ENCODE results near the gene APOA4.

APOA4 gene

DNA sequence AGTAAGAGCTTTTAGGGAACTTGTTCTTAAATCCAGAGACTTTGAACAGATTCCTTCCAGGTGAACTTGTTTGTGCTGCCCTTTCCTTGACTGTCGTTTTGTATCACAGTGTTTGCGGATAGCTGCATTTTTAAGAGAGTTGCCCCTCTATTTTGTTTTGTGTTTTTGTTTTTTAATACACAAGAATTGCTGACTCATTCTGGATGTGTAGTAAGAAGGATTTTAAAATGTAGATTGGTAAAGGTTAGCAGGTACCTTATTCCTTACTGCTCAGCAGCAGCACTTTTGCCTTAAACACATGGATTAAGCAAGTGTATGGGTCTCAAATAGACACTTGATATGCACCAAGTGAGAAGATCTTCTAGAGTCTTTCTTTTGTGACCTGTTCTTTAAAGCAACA lies 22.5 kb downstream of the APOA4 start:
- DNase-seq (ENCODE audit: low spot score), result no peak

DNA sequence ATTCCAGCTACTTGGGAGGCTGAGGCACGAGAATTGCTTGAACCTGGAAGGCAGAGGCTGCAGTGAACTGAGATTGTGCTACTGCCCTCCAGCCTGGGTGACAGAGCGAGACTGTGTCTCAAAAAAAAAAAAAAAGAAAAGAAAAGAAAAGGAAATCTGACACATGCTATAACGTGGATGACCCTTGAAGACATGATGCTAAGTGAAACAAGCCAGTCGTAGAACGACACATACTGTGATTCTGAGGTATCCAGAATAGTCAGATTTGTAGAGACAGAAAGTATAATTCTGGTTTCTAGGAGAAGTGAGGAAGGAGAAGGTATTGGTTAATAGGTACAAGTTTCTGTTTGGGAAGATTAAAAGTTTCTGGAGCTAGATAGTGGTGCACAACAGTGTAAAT lies 24.7 kb downstream of the APOA4 start:
- DNase-seq (ENCODE audit: low spot score), result no peak

DNA sequence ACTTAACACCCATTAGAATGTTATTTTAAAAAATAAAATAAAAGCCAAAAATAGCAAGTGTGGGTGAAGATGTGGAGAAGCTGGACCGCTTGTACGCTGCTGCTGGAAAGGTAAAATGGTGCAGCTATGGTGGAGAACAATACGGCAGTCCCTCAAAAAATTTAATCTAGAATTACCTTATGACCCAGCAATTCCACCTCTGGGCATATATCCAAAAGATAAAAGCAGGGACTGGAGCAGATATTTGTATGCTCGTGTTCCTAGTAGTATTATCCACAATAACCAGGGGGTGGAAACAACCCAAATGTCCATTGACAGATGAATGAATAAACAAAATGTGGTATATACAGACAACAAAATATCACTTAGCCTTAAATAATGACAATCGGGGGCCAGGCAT lies 25.3 kb downstream of the APOA4 start:
- DNase-seq (ENCODE audit: low spot score), result no peak

DNA sequence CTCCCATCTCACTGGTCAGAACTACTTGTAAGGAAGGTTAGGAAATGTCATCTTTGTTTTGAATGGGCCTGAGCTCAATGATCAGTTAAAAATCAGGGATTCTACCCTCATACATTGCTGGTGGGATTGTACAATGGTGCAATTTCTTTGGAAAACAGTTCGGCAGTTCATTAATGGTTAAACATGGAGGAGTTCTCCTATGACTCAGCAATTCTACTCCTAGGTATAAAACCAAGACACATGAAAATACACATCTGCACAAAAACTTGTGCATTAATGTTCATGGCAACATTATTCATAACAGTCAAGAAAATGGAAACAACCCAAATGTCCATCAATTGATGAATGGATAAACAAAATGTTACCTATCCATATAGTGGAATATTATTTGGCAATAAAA lies 26.6 kb downstream of the APOA4 start:
- no peak for DNase-seq (ENCODE audit: low spot score)

DNA sequence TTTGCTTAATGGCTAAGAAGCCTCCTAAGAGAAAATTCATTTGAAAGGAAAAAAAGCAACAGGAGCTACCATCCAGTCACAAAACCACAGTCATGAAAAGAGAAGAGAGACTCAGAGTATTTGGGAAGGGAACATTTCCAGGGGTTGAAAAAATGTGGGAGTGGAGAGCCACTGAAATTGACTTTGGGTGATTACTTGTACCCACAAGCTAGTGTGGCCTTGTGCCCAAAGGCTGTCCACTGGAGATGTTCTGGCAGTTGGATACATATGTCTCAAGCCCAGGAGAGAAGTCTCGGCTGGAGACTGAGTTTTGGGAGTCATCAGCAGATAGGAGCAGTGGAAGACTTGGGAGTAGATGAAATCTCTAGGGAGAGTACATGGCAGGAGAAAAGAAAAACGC lies 28.3 kb downstream of the APOA4 start:
- no peak for DNase-seq (ENCODE audit: low spot score)

DNA sequence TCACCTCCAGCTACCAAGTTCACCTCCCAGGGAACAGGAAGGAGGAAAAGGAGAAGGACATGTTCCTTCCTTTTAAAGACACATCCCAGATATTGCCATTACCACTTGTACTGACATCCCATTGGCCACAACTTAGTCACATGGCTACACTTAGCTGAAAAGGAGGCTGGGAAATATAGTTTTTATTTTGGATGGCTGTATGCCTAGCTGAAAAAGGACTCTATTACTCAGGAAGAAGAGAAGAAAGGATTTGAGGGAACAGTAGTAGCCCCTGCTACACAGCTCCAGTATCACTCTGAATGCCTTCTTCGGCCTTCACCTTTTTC lies 29.4 kb downstream of the APOA4 start:
- no peak for DNase-seq (ENCODE audit: low spot score)

DNA sequence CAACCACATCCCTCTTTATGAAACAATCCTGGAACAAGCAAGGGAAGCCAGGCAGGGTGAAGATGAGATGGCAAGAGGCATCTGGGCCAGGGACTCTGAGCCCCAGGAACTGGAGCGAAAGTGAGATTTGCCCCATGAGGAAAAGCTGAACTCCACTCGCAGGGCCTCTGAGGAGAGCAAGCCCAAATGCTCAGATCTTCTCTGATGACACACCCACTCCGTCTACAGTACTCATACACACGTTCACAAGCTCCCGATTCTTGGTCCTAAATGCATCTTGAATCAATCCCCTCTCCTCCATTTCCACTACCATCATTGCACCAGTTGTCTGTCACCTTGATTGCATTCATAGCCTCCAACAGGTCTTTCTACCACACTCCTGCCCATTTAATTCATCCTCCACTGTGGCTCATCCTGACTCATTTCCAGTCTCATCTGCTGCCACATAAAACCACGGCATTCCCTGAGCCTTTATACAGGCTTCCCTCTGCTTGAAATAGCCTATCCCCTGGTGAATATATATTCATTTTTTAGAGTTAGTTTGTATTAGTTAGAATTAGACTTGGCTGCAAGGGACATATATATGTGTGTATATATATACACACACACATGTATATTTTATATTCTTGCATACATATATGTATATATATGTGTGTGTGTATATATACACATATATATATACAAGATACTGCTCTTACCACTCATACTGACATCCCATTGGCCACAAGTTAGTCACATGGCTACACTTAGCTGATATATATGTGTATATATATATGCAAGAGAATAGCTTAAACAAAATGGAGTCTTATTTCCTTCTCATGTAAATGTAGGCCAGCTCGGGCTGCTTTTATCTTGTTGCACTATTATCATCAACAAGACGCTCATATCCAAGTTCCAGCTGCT lies 30.0 kb downstream of the APOA4 start:
- DNase-seq (ENCODE audit: low spot score), result no peak

DNA sequence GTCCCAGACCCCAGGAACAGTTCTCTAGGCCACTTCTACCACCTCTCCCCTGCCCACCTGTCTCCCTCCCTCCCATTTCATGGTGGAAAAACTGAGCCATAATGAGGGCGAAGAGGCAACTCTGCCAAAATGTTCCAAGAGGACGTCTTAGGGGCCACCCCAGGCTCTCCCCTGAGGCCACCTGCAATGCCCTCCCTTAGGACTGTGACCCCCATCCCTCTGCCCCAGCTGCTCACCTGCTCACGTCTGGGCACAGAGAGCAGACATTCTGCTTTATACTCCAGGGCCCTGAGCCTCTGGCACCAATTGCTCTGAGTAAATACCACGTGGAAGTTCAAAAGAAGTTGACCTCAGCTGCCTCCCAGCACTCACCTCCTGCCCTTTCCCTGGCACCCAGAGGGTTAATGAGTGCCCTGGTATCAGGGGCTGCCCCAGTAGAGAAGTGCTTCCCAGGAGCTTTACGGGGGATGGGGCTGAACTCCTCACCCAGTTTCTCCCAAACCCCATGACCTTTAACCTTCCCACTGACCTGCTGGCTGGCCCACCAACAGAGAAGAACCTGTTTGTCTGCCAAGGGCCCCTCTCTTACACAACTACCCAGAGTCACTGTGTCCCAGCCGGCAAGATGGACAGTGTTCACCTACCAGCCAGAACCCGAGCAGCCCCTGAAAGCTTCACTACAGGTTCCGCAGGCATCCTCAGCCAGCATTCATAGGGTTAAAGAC lies 30.8 kb downstream of the APOA4 start:
- no peak for DNase-seq (ENCODE audit: low spot score)

DNA sequence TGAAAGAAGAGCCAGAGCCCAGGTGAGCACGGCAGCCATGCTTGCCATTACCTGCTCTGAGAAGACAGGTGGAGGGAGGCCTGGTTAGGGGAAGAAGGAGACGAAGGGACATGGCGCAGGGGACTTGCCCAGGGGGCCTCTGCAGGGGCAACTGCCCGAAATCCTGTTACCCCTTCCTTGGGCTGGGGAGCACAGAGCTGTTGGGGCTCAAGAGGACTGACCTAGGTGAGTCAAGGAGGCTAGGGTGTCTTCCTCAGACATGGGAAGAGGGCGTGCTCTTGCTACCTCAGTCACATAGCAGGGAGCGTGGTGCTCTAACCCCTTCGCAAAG lies 31.3 kb downstream of the APOA4 start, which contains the start of gene APOA5:
Gene APOA5, minus strand, starts transcription at position 67 of the 331 bp plus-strand sequence. Its CDS starts 19 bp downstream, at position 48.
- DNase-seq (ENCODE audit: low spot score), result no peak

DNA sequence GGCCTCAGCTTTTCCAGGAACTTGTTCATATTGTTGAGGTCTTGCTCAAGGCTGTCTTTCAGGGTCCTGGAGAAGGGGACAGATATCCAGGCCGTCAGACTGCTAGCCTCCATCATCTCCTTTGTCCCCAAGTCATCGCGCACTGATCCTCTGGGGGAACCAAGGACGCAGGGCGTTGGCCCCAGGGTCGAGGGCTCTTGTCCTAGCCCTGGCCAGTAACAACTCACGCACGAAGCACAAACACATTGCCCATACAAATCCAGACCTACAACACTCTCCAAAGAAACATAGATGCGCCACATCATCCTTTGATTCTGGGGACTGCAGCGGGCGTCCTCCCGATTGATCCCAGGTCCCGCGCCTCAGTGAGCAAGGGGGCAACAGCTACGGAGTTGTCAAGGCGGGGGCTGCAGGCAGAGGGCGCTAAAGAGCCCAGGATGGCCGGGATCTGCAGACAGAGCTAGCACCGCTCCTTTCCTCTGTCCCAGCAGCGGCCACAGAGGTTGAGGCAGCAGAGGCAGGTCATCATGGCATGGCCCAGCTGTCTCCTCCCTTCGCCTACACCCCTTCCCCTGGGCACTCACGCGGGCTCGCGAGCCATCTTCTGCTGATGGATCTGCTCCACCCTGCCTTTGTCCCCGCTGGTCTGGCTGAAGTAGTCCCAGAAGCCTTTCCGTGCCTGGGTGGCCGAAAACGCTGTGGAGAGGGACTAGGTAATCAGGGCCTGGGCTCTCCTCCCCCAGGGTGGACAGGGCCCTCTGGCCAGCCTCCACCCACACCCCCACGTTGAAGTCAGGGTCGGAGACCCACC lies 31.9 kb downstream of the APOA4 start:
- DNase-seq (ENCODE audit: low spot score), result peak; percentile 87

DNA sequence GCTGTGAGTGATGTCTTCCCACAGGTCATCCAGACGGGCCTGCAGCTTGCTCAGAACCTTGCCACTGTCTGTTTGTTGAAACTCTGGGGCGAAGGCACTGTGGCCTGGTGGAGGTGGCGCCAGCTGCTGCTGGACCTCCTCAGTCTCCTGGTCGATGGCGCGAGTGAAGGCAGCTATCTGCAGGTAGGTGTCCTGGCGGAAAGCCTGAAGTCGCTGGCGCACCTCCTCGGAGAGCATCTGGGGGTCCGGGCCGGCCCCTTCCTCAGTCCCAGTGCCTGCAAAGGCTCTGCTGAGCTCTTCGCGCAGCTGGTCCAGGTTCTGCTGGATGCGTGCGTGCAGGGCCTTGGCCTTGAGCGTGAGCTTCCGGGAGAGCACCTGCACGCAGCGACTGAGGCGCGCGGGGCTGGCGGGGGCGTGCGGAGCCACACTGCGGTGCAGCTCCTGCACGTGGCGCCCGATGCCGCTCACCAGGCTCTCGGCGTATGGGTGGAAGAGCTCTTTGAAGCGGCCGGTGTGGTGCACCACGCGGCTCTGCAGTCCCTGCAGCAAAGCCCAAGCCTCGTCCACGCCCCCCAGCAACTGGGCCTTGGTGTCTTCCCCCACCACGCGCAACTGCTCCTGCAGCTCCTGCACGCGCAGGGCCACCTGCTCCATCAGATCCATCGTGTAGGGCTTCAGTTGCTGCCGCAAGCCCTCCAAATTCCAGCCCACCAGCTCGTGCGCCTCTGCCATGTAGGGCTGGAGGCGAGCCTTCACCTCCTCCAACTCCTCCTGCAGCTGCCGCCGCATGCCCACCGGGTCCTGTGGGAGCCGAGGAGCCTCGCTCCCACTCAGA lies 32.7 kb downstream of the APOA4 start:
- no peak for DNase-seq (ENCODE audit: low spot score)

DNA sequence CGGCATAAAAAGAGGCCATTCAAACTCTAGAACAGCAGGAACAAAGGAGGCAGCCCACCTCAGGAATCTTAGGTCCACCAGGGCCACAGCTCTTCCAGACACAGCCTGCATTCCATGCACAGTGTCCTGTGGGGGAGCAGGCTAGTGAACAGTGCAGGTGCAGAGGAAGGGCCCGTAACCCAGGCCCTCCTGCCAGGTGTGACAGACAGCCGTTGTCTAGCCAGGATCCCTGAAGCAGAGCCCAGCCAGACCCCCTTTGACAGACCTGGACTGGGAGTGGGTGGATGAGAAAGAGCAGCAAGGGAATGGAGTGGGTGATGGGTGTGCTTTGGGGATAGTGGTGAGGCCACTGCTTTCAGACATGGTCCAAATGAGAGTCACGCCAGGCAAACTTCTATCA lies 34.1 kb downstream of the APOA4 start:
- DNase-seq (ENCODE audit: low spot score), result no peak

DNA sequence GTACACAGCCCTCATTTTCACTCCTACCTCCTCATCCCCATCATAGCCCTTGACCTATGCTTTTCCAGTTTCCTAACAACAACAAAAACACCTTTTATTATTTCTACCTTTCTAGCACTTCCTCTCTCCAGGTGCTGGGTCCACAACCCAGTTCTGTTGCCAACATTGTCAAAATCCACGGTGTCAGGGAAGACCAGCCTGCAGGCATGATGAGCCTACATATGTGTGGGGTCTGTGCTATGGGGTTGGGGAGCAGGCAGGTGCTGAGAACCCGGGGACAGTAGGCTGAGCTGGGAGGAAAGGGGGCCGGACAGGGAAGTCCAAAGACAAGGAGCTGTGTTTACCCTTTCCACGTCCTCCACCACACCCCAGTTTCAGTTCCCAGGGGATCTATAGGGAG lies 34.6 kb downstream of the APOA4 start:
- DNase-seq (ENCODE audit: low spot score), result no peak

DNA sequence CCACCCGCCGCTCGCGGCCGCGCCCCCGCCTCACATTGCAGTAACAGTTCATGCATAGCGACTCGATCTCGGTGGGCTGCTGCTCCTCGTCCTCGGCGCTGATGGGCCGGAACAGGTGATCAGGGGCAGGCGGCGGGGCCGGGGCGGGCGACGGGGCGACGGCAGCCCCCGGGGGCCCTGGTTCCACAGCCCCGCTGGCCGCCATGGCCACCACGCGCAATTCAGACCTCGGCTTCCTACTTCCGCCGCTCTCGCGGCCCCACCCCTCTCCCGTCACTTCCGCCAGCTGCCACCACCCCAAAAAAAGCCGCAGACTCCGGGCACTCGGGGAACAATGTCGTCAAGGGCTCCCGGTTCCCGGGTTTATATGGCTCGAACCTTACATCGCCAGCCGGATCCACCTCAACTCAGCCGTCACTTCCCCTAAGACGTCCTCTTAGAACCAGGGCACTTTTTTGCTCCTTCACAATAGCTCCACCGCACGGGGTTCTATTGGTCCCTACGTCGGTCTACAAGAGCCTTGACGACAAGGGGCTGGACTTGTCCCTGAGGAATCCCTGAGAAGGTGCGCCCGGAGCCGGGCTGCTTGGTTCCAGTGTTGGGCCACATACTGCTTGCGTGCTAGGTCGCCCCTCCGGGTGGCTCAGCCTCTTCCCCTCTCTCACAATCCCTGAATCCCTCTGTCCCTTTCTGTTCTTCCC lies 35.2 kb downstream of the APOA4 start, which contains the start of gene ZPR1:
Gene ZPR1, minus strand, starts transcription at position 238 of the 701 bp plus-strand sequence. Its CDS starts 33 bp downstream, at position 205.
- DNase-seq (ENCODE audit: low spot score), result peak; percentile 87

DNA sequence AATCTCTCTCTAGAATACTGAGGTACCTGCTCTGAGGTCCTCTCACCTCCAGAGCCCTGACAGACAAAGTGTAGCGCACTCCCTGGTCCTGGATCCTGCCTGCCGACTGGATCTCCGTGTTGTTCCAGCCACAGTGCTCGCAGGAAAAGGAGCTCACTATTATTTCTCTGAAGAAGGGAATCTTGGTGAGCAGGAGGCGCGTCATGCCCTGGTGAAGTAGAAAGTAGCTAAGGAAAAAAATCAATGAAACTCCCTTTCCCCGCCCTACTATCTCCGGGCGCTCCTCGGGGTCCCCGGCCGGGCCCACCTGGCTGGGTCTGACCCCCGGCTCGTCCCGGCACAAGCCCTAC lies 35.7 kb downstream of the APOA4 start:
- no peak for DNase-seq (ENCODE audit: low spot score)

DNA sequence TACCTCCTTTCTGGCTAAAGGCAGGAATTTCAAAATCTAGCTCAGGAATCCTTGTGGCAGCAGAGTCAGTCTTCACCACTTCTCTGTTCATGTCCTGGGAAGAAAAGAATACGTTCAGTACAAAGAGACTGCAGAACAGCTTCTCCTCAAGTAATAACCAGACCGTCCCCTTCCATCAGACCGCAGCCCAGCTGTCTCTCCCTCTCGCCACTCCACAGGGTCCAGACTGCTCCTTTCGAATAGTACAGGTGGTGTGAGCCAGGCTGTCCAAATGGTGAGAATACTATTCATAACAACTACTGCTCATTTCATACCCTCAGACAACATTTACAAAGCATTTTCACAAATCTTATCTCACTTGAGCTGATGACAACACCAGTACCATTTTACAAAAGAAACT lies 36.1 kb downstream of the APOA4 start:
- no peak for DNase-seq (ENCODE audit: low spot score)

DNA sequence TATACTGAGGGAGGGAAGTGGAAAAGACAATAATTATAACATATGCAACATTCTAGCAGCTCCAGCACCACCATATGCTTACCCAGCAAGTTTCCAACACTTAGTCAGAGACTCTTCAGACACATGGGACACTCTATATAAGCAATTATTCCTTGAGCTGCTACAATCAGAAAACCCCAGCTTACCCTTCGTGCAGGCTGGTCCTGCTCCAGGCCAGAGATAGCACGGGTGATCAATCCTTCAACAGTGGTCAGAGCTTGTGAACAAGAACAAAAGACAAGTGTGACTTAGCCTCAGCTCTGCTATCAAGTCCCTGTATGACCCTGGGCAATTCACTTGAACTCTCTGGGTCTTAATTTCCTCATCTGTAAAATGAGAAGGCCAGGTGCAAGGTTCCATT lies 36.8 kb downstream of the APOA4 start:
- DNase-seq (ENCODE audit: low spot score), result no peak

DNA sequence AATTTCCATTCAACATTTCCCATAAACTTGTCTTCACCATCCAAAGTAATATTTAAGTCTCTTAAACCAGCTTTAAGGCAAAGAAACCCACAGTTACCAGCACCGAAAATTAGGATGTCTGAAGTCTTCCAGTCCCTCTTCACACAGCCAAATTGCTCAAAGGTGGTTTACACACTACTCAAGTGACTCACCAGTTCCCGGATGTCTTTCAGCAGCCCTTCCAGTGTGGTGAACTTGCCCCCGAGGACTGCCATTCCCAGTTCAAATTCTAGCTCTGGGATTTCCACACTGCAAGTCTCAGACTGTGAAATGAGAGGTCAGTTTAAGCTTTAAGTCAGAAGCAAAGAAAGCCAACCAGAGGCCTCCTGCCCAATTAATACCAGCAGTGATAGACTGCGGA lies 40.4 kb downstream of the APOA4 start:
- no peak for DNase-seq (ENCODE audit: low spot score)

DNA sequence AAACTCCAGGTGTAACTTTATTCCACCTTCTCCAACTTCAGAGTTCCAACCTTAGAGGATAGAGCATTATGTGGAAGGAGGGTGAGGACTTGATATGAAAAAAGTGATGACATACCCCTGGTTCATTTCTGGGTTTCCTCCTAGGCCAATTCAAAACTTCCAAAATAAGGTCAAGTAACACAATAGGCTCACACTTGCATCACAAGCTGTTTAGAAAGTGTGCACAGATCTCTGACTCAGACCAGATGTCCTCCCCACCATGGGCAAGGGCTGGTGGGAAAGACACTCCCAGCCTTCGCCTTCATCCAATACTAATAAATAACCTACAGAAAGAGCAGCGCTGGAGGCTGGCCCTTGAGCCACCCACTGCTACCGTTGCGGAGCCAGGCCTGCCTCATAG lies 44.5 kb downstream of the APOA4 start:
- DNase-seq (ENCODE audit: low spot score), result no peak

DNA sequence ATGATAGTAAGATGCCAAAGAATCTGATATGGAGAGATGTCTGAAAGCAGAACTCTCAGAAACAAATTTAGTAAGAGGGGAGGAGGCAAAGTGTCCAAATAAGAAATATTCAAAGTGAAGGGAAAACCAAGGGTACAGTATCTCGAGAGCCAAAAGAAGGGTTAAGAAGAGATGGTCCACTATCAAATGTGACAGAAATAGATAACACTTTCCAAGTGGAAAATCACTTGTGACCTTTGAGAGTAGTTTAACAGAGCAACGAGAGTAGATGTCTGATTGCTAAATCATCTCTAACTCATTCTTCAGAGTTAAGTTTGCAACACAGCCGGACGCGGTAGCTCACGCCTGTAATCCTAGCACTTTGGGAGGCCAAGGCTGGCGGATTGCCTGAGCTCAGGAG lies 46.0 kb downstream of the APOA4 start:
- DNase-seq (ENCODE audit: low spot score), result no peak

DNA sequence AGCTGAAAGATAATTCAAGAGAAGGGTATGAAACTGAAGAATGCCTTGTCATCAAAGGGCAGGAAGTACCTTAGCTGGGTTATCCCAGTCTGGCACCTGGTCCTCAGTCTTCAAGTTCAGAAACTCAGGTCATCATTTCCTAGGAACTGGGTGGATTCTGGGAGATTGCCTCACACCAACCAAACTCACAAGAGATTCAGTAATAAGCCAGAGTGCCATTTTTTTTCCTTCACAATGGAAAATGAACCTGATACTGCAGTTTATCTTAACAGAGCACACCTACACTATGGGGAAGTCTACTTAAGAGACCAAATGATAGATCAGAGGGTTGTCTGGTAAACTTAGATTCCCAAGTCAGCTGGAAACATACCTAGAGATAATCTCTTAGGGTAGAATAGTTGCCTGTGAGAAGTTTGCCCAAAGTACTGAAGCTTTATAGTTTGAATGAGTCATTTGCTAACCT lies 46.6 kb downstream of the APOA4 start:
- DNase-seq (ENCODE audit: low spot score), result no peak
